SK-N-SH (cell line): ENCODE measurements around the gene XIRP1.

ENCODE experiments used
- CTCF ChIP-seq: fragments of 200-600 bp; sonication (generic); IDR thresholded peaks from 2 replicates; pipeline ENCODE4 v1.6.1; 2017; ENCODE audit warnings: antibody characterized with exemption, mild to moderate bottlenecking, moderate library complexity
- EZH2phosphoT487 ChIP-seq: fragments of 200-600 bp; sonication (generic); IDR thresholded peaks from 2 replicates; pipeline ENCODE4 v1.6.1; 2017; ENCODE audit warnings: low read depth, mixed run types, mild to moderate bottlenecking, antibody characterized with exemption, moderate library complexity, borderline replicate concordance
- RCOR1 ChIP-seq: fragments of 150-350 bp; IDR thresholded peaks from 2 replicates; pipeline ENCODE4 v1.6.1; 2017; ENCODE audit warnings: antibody characterized with exemption, low read length

GRCh38 chr3:39181408-39182335, 10.7 kb downstream of the XIRP1 start:
- TF ChIP-seq CTCF (no peak), RCOR1 (no peak), EZH2phosphoT487 (no peak)
